NCI-H526 treated with DMSO at 0.1 percent for 48 hours (cell line): ENCODE data around the gene MGRN1.

Experiments used
- DNase-seq: peaks from one replicate; lab custom pipeline; 2025; lab: John Stamatoyannopoulos, UW

The MGRN1 gene

GRCh38 chr16:4624015-4624826, at the start of gene MGRN1:
TSS of gene MGRN1 (plus strand) at chr16:4624826. CDS start at chr16:4624961, 135 bp downstream.
- DNase-seq: peak; percentile 77

DNA sequence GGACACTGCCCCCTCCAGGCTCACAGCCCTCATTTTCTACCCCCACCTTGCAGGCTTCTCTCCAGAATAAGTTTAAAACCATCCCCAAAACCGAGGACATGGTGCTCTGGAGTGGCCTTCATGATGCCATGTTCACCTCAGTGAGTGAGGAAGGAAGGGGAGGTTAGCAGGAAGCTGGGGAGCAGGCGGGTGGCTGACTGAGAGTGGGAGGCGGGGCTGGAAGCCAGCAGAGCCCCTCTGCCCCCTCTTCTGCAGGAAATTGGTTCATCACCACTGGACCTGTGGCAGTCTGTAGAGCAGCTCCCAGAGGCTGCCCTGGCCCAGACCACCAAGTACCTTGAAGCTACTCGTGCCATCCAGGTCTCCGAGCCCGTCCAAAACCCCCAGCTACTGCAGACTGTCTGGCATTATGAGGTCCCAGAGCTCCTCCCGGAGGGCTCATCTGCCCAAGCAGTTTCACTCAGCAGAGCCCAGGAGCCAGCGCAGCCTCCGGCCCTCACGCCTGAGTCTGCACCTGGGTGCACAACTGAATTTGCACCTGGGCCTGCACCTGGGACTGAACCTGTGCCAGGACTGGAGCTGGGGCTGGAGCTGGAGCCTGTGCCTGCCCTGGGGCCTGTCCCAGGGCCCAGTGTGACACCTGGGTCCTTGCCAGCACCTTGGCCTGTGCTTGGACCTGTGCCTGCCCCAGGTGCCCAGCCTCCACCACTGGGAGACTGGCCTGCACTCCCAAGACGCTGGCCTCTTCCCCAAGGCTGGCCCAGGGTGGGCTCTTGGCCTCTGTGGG, 49.5 kb upstream of the MGRN1 start:
- DNase-seq: no peak

GRCh38 chr16:4576008-4576407, 48.6 kb upstream of the MGRN1 start:
- no peak for DNase-seq

- no peak for DNase-seq
Measured at GRCh38 chr16:4578961-4579530, 45.6 kb upstream of the MGRN1 start.

- no peak for DNase-seq
Measured at GRCh38 chr16:4580250-4580649, 44.4 kb upstream of the MGRN1 start.

GRCh38 chr16:4583906-4584305, 40.7 kb upstream of the MGRN1 start:
- DNase-seq: no peak

GRCh38 chr16:4586291-4586690, 38.3 kb upstream of the MGRN1 start:
- DNase-seq: no peak

- no peak for DNase-seq
Measured at GRCh38 chr16:4588386-4588785, 36.2 kb upstream of the MGRN1 start.

- DNase-seq: no peak
Measured at GRCh38 chr16:4588961-4589360, 35.7 kb upstream of the MGRN1 start.

- DNase-seq: no peak
Measured at GRCh38 chr16:4591191-4591590, 33.4 kb upstream of the MGRN1 start.

DNA sequence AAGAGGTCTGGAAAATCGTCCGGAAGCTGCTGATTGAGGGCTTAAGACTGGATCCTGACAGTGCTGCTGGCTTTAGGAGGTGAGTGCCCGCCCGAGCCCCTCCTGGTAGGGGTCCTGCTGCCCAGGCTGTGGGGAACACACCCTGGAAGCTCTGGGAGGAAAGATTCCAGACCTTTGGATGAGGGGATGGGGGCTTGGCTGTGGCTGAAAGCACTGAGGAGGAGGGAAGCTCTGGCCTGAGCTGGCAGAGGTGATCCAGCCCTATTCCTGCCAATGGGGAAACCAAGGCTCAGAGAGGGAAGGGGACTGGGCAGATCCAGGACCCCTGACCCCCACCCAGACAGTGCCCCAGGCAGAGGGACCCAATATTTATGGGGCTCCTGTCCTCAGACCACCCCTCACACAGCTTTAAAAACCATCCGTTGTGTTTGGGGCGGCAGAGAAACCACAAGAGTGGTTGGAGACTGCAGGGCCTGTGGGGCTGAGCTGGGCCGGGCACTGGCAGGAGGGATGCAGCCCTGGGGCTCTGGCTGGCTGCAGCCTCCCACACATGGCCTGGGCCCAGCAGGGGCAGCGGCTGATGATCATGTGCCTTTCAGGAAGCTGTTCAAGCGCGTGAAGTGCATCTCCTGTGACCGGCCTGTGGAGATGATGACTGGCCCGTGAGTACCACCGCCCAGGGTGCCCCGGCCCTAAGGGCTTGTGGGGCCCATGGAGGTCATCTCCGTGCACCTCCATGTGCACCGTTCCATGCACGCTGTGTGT, 32.7 kb upstream of the MGRN1 start:
- no peak for DNase-seq

DNA sequence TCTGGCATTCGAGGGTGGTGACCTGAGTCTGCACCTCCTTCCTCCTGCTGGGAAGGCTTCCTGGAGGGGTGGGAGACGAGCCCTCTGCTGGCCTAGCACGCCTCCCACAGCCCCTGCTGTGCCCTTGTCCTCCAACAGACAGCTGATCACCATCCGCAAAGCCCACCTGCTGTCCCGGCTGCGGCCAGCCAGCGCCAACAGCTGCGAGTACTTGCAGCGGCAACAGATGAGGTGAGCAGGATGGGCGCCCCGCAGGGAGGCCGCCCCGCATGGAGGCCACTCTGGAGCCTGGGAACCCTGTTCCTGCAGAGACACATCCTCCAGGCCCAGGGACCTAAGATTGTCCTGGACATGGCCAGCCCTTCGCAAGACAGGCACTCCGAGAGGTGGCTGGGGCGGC, 31.5 kb upstream of the MGRN1 start:
- DNase-seq: no peak

DNA sequence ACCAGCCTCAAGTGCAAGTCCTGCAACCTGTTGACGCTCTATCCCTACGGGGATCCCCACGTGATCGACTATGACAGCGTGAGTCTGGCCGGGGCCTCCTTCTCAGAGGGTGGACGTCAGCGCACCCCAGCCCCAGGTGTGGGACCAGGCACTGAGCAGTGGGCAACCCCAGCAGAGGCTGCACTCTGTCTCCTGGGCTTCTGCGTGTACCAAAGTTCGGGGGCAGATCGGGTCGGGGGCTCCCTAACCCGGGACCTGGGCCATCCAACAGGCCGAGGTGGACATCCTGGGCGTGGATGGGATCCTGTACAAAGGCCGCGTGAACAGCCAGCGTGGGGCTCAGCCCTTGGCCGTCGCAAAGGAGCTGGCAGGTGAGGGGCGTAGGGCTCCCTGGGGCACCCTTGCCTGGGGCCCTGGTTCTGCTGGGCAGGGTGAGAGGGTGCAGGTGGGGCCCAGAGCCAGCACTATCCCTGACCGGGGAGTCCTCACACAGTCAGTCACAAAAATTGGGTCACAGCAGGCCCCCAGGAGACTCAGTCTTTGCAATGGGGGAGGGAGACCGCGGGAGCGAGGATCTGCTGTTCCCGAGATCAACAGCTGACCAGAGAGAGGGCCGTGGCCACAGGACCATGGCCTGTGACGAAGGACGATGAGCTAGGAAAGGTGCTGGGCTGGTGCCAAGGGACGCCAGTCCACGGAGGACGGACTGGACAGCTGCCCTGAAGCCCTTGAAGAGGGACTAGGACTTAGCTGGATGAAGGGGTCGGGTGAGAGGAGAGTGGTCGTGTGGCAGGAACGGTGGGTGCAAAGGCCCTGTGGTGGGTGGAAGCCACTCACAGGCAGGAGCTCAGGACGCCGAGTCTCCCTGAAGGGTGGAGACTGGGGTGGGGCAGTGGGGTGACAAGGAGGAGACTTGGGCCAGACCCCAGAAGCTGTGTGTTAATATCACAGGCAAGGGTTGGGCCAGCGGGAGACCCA, 29.9 kb upstream of the MGRN1 start:
- no peak for DNase-seq

- no peak for DNase-seq
Measured at GRCh38 chr16:4597174-4597573, 27.5 kb upstream of the MGRN1 start.

- no peak for DNase-seq
Measured at GRCh38 chr16:4599037-4599436, 25.6 kb upstream of the MGRN1 start.

GRCh38 chr16:4599545-4599944, 25.1 kb upstream of the MGRN1 start:
- DNase-seq: no peak

- no peak for DNase-seq
Measured at GRCh38 chr16:4601036-4601863, 23.4 kb upstream of the MGRN1 start.

- DNase-seq: no peak
Measured at GRCh38 chr16:4601864-4602186, 22.8 kb upstream of the MGRN1 start.

GRCh38 chr16:4602331-4602730, 22.3 kb upstream of the MGRN1 start:
- no peak for DNase-seq

- no peak for DNase-seq
Measured at GRCh38 chr16:4603624-4604170, 20.9 kb upstream of the MGRN1 start.
